Fibroblast of lung (primary cell): Measurements from ENCODE around the gene ARL4C.

Experiments used
- CTCF ChIP-seq, 2 donors: IDR thresholded peaks in 1 of 2; conservative IDR thresholded peaks in 1 of 2; 1 replicate in 1 of 2; 2 replicates in 1 of 2; pipeline ENCODE4 v1.5.1; 2011 to 2012; ENCODE audit warnings: low read length in 2 of 2, control low read depth in 1 of 2, inconsistent platforms in 1 of 2, low read depth in 1 of 2, mild to moderate bottlenecking in 1 of 2
- EZH2 ChIP-seq: IDR thresholded peaks from 2 replicates; pipeline ENCODE4 v1.5.1; 2012; ENCODE audit warnings: low read length, control low read depth, mild to moderate bottlenecking; ENCODE audit errors: missing control alignments

DNA sequence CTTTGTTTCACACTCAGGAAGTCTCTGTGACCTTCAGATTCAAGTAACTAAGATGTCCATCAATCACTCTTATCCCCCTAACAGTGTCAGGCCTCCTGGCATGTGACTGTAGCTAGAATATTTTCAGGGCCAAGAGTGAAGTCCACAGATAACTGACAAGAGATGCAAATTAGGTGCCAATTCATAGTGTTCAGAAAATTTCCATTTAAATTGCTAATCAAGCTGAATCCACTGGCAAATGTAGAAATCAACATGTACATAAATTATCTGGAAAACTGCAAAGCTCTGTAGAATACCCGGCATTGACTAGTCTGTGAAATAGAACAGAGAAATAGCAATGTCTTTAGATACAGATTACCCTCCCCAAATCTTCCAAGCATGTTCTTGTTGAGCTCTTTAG, 38.6 kb upstream of the ARL4C start:
- TF ChIP-seq CTCF (conservative IDR thresholded peaks at IDR 0.05 in 1 of 2, IDR thresholded peaks at IDR 0.05 in 1 of 2; ENCODE audit: low read depth in 1 of 2, low read length in 2 of 2), result no peak
- no peak for TF ChIP-seq EZH2
